ENCODE measurements around the gene NFKBIA. TPM values are rescaled to one million over a fixed set of nuclear protein-coding genes. Genes with fewer than 3 reads are reported as not detected.

Gene NFKBIA
- polyA plus RNA-seq, 3 donors = 57.6 to 64.6 (median 64.4) TPM

Other genes starting within 250 kb of the NFKBIA start
- gene PSMA6, start 112.4 kb downstream of the NFKBIA start, polyA plus RNA-seq (ENCODE audit: insufficient read length in 3 of 3) = 100 to 1,000 TPM; 161 to 180 (median 163) TPM
- gene INSM2, start 129.4 kb upstream of the NFKBIA start, polyA plus RNA-seq (ENCODE audit: insufficient read length in 3 of 3) = not detected

Data from renal pelvis (tissue), 3 donors.